Lower leg skin (tissue), 4 donors: ENCODE measurements around the gene ATPAF2. TPM values are rescaled to one million over a fixed set of nuclear protein-coding genes. Genes with fewer than 3 reads are reported as not detected.

Experiments
- DNase-seq, 2 donors: peaks; one replicate each; pipeline ENCODE4 v3.0.0-alpha.2; 2019; ENCODE audit warnings: low spot score in 2 of 2
- H3K4me3 ChIP-seq: fragments of 200-600 bp; sonication (generic); 2 replicates; pipeline ENCODE4 v1.5.1; 2017; ENCODE audit warnings: mild to moderate bottlenecking, low read depth; ENCODE audit not compliant: poor library complexity, severe bottlenecking
- POLR2A ChIP-seq, 2 donors: fragments of 450-650 bp; IDR thresholded peaks; one replicate each; pipeline ENCODE4 v1.6.1; 2016 to 2017; ENCODE audit warnings: antibody characterized with exemption in 2 of 2, mild to moderate bottlenecking in 1 of 2, moderate library complexity in 1 of 2
- whole genome bisulfite sequencing, 2 donors: methylation state at CpG; one replicate each; pipeline ENCODE4 v1.1.5; 2018; 5-methylcytosine and 5-hydroxymethylcytosine counted together
- intact Hi-C: fragments of 100-400 bp; cut with DNase I; formaldehyde crosslinking; loops from one replicate; pipeline ENCODE4 v1.15.0; 2023; ENCODE audit warnings: low total_unique reads
- total RNA-seq, 4 donors: library from RNA; depleted of rRNA; stranded (reverse); fragments of >200 nt; gene quantifications; one replicate each; pipeline ENCODE4 v1.1.0, GENCODE V29; 2016
- TF ChIP-seq, protein P1 (sequence below), 3 donors: fragments of 450-650 bp; IDR thresholded peaks; one replicate each; pipeline ENCODE4 v1.5.1; 2016; ENCODE audit warnings: antibody characterized with exemption in 3 of 3, mild to moderate bottlenecking in 3 of 3, moderate library complexity in 2 of 3

ATPAF2 gene
- total RNA-seq, 4 donors from 2014 or later: 17.4 to 32.1 (median 22.9) TPM

DNA sequence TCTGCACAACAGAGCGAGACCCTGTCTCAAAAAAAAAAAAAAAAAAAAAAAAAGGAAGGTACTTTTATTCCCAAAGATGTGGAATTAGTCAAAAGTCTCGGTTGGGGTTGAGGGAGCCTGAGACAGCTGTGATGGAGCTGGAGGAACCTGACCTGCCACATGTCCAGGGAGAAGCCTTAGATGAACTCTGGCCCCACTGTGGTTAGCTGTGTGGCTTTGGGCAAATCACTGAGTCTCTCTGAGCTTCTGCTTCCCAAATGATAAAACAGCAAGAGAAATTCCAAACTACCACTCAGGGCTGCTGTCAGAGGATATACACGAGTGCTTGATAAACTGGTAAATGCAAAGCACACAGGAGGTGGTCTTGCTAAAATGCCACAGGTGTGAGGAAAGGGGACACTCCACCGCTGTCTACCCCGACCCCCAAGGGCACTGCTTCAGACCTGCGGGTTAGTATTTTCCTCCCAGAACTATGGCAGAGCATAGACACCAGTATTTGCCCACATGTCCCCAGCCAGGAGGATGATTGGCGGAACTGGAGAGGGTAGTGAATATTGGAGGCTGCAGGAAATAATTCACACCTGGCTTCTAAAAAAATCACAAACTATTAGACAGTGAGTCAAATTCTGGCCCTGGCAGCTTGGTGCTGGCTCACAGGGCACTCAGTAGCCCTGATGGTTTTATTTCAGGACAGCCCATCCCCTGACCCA, 51.6 kb downstream of the ATPAF2 start:
- intact Hi-C loops: no loop called here
- DNase-seq: no peak
- no peak overlapping the region for H3K4me3 ChIP-seq
- WGBS, 2 donors: 84 to 86% methylated on average over 7 of the region's 7 CpGs
- no peak for TF ChIP-seq POLR2A (IDR thresholded peaks at IDR 0.05)
- TF ChIP-seq, protein P1, sequence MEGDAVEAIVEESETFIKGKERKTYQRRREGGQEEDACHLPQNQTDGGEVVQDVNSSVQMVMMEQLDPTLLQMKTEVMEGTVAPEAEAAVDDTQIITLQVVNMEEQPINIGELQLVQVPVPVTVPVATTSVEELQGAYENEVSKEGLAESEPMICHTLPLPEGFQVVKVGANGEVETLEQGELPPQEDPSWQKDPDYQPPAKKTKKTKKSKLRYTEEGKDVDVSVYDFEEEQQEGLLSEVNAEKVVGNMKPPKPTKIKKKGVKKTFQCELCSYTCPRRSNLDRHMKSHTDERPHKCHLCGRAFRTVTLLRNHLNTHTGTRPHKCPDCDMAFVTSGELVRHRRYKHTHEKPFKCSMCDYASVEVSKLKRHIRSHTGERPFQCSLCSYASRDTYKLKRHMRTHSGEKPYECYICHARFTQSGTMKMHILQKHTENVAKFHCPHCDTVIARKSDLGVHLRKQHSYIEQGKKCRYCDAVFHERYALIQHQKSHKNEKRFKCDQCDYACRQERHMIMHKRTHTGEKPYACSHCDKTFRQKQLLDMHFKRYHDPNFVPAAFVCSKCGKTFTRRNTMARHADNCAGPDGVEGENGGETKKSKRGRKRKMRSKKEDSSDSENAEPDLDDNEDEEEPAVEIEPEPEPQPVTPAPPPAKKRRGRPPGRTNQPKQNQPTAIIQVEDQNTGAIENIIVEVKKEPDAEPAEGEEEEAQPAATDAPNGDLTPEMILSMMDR (IDR thresholded peaks at IDR 0.05): no peak

DNA sequence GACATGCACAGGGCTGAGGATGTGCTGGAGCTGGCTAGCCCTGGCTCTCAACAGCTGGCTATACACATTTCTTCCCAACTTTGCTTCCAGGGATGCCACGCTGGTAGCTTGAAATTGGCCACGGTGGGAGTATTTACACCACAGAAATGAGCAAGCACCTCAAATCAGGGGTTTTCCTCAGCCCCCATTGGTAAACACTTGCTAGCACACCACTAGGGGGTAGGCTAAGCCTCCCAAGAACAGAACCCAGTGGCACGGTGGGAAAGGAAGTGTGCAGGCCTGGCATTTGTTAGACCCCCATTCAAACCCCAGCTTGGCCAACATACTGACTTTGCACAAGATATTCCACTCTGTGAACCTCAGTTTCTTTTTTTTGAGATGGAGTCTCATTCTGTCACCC, 53.4 kb downstream of the ATPAF2 start:
- no peak for DNase-seq
- 79 to 81% methylated on average over 3 of the region's 3 CpGs for WGBS, 2 donors
- intact Hi-C loops: no loop called here
- TF ChIP-seq, protein P1 (IDR thresholded peaks at IDR 0.05): no peak
- TF ChIP-seq POLR2A (IDR thresholded peaks at IDR 0.05): no peak
- no peak overlapping the region for H3K4me3 ChIP-seq

DNA sequence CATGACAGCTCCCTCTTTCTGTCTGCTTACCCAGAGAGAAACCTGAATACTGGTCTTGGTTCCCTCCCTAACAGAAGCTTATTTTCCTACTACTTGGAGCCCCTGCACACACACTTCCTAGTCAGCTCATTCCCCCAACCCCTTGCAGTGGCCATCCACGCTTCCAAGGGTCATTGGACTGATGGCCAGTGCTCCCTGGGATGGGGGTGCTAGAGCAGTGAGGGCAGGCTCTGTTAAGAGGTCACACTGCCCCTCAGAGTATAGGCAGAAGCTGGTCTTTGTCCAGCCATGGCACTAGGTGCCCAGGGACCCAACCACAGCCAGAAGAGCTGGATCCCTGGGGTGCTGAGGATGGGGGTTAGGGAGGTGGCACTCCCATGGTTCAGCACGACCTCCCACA, 53.8 kb downstream of the ATPAF2 start:
- 76 to 91% methylated on average over 2 of the region's 2 CpGs for WGBS, 2 donors
- no peak for DNase-seq
- TF ChIP-seq POLR2A (IDR thresholded peaks at IDR 0.05): no peak
- TF ChIP-seq, protein P1 (IDR thresholded peaks at IDR 0.05): no peak
- intact Hi-C loops: no loop called here
- no peak overlapping the region for H3K4me3 ChIP-seq

DNA sequence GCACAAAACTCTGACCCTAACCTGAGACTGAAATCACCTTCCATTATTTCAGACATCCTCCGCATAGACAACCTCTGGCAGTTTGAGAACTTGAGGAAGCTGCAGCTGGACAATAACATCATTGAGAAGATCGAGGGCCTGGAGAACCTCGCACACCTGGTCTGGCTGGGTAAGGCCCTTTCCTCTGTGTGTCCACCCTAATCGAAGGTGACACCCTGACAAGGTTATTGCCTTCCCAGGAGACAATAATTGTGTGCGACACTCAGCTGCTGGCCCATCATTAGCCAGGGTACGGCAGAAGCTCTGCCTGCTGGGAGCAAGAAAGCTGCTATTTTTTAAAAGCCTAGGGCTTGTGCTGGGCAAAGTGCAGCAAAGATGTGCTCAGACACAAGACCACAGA, 55.2 kb downstream of the ATPAF2 start:
- no peak for TF ChIP-seq POLR2A (IDR thresholded peaks at IDR 0.05)
- H3K4me3 ChIP-seq: no peak overlapping the region
- WGBS, 2 donors: 89 to 99% methylated on average over 6 of the region's 6 CpGs
- DNase-seq: no peak
- intact Hi-C loops: no loop called here

DNA sequence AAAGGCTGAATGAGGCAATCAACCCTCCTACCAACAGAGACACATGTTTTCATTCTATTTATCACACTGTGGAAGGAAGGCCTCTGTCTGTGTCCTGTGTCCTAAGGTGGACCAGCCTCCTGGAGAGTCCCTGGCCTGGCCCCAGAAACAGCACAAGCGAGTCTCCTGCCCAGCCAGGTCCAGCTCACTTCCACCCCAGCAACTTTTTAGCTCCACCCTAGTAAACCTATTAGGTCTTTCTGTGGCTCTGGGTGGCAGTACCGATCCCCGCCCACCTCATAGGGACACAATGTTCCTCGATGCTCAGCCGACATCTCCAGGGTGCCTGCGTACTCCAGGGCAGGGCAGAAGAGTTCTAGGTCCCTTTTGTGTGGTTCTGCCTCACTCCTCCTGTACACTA, 55.6 kb downstream of the ATPAF2 start:
- WGBS, 2 donors: 64 to 75% methylated on average over 6 of the region's 6 CpGs
- TF ChIP-seq POLR2A (IDR thresholded peaks at IDR 0.05): no peak
- TF ChIP-seq, protein P1 (IDR thresholded peaks at IDR 0.05): no peak
- no peak overlapping the region for H3K4me3 ChIP-seq
- DNase-seq: no peak
- intact Hi-C loops: no loop called here

DNA sequence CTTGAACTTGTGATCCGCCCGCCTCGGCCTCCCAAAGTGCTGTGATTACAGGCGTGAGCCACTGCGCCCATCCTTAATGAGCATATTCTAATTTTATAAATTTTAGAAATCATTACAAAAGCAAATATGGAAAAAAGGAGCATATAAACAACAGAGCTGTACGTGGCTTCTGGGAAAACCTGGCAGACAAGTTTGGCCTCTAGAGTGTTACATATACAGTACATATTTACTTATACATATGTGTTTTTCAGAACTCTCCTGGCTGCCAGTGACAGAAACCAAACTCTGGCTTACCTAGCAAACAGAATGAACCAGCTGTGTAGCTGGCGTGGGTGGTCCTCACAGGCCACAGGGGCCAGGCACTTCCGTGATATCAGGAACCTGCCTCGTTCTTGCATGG, 56.2 kb downstream of the ATPAF2 start:
- TF ChIP-seq POLR2A (IDR thresholded peaks at IDR 0.05): no peak
- TF ChIP-seq, protein P1 (IDR thresholded peaks at IDR 0.05): no peak
- intact Hi-C loops: no loop called here
- DNase-seq: no peak
- H3K4me3 ChIP-seq: no peak overlapping the region
- WGBS, 2 donors: 88 to 90% methylated on average over 9 of the region's 9 CpGs
